Cardiac muscle cell (in vitro differentiated cells and primary cell): ENCODE measurements around the gene SEMA5B. TPM values are rescaled to one million over a fixed set of nuclear protein-coding genes. Genes with fewer than 3 reads are reported as not detected.

Experiments
- DNase-seq, 2 donors: peaks; one replicate each; pipeline versions ENCODE4 v3.0.0 to v3.0.0-alpha.2; 2010 to 2017; ENCODE audit warnings: low read depth in 1 of 2, low spot score in 1 of 2
- H3K27ac ChIP-seq: fragments of 200-600 bp; sonication (generic); 2 replicates; pipeline ENCODE4 v1.5.1; 2016
- H3K27me3 ChIP-seq: fragments of 200-600 bp; sonication (generic); 2 replicates; pipeline ENCODE4 v1.6.0; 2016; ENCODE audit warnings: control low read depth
- H3K36me3 ChIP-seq: fragments of 200-600 bp; sonication (generic); 2 replicates; pipeline ENCODE4 v1.5.1; 2016; ENCODE audit warnings: control low read depth
- H3K4me1 ChIP-seq: fragments of 200-600 bp; sonication (generic); 2 replicates; pipeline ENCODE4 v1.8.1; 2017; ENCODE audit warnings: low read depth, mild to moderate bottlenecking, mixed run types
- H3K4me3 ChIP-seq: fragments of 200-600 bp; sonication (generic); 2 replicates; pipeline ENCODE4 v1.5.1; 2016; ENCODE audit warnings: mild to moderate bottlenecking
- H3K9me3 ChIP-seq: fragments of 200-600 bp; sonication (generic); 2 replicates; pipeline ENCODE4 v1.5.1; 2017; ENCODE audit warnings: low read depth, mild to moderate bottlenecking, control low read depth
- CTCF ChIP-seq: IDR thresholded peaks from 2 replicates; pipeline ENCODE4 v1.5.1; 2012; ENCODE audit warnings: low read depth, mild to moderate bottlenecking, low read length
- polyA plus RNA-seq: library from polyadenylated mRNA; unstranded; fragments of >200 nt; fragmentation: Nextera tagmentation; extraction: Ambion mirVana; gene quantifications from 2 replicates; pipeline ENCODE4 v1.2.1, GENCODE V29; 2016
- total RNA-seq: library from RNA; depleted of rRNA; stranded (reverse); fragments of >200 nt; gene quantifications from 2 replicates; pipeline ENCODE4 v1.2.3, GENCODE V29; 2016

The SEMA5B gene
- total and polyA plus RNA-seq, 2 experiments from 2014 or later, result 2.3 to 4.4 TPM

- peak; percentile 35 to 69 for DNase-seq
- no peaks in the 10 kb centered on the region for H3K9me3 ChIP-seq
Observed at GRCh38 chr3:122918576-122919290, 108.8 kb downstream of the SEMA5B start.

DNA sequence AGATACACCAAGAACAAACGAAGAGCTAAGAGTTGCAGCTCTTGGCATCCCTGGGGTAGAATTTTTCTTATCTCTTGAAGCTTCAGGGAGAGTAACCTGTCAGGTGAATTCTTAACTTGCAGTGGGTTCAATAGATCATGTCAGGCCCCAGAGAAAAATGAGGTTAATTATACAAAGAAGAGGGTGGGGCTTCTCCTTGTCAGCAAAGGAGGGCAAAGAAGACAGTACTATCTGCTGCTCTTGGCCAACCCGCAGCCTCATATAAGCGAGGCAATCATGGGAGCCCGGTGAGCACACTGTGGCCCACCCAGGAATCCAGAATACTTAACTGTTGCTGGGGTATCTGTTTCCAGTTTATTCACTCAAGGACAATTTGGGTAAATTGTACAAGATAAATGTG is 110.2 kb downstream of the SEMA5B start:
- TF ChIP-seq CTCF, result no peak
- DNase-seq, result no peak
- H3K27ac ChIP-seq, result no peak overlapping the region

More at GRCh38 chr3:122918576-122919290, 108.8 kb downstream of the SEMA5B start:
- H3K4me1 ChIP-seq, result peaks cover 2% of the 10 kb centered on the region
- no peak overlapping the region for H3K4me3 ChIP-seq
- H3K27me3 ChIP-seq, result peaks cover 32% of the 10 kb centered on the region
- no peak overlapping the region for H3K27ac ChIP-seq
- no peak for TF ChIP-seq CTCF
- no peaks in the 10 kb centered on the region for H3K36me3 ChIP-seq

DNA sequence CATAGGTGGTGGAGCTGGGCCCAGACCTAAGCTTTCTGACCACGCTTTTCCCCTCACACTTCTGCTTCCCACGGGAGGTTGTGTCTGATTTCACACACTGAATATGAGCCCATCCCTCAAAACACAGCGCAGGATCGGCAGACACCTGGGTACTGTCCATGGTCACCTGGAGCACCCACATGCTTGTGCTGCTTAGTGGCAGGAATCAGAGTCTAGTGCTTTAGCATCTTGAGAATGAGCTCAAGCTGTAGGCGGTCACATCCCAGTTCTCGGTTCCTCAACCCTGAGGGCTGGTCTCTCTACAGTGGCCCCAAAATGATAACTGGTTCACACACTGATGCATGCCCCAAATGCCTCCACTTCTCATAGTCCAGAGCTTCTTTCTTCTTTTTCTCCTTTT is 111.0 kb downstream of the SEMA5B start:
- DNase-seq, result no peak
- Histone ChIP-seq H3K36me3 (no peaks in the 10 kb centered on the region), H3K4me1 (no peaks in the 10 kb centered on the region), H3K4me3 (no peak overlapping the region), H3K9me3 (no peaks in the 10 kb centered on the region), H3K27me3 (peaks cover 10% of the 10 kb centered on the region), H3K27ac (no peak overlapping the region)
- TF ChIP-seq CTCF, result no peak

More for the DNA sequence above, 110.2 kb downstream of the SEMA5B start:
- Histone ChIP-seq H3K4me3 (no peak overlapping the region), H3K9me3 (no peaks in the 10 kb centered on the region), H3K27me3 (peaks cover 19% of the 10 kb centered on the region), H3K4me1 (peaks cover 2% of the 10 kb centered on the region), H3K36me3 (no peaks in the 10 kb centered on the region)

- no peaks in the 10 kb centered on the region for H3K36me3 ChIP-seq
- no peak for DNase-seq
- H3K27me3 ChIP-seq, result peaks cover 6% of the 10 kb centered on the region
- no peak overlapping the region for H3K4me3 ChIP-seq
- no peaks in the 10 kb centered on the region for H3K4me1 ChIP-seq
- no peaks in the 10 kb centered on the region for H3K9me3 ChIP-seq
- no peak overlapping the region for H3K27ac ChIP-seq
- TF ChIP-seq CTCF, result no peak
Observed at GRCh38 chr3:122916084-122916483, 111.5 kb downstream of the SEMA5B start.

GRCh38 chr3:122915300-122916055 is 112.1 kb downstream of the SEMA5B start:
- no peak for DNase-seq
- H3K27ac ChIP-seq, result no peak overlapping the region
- H3K27me3 ChIP-seq, result no peaks in the 10 kb centered on the region
- H3K36me3 ChIP-seq, result no peaks in the 10 kb centered on the region
- no peaks in the 10 kb centered on the region for H3K4me1 ChIP-seq
- H3K9me3 ChIP-seq, result no peaks in the 10 kb centered on the region
- no peak for TF ChIP-seq CTCF
- no peak overlapping the region for H3K4me3 ChIP-seq
